Measurements from ENCODE around the gene ARID3B. TPM values are rescaled to one million over a fixed set of nuclear protein-coding genes. Genes with fewer than 3 reads are reported as not detected.
A peak's percentile ranks its signal among the peaks of the same experiment; 100 is the strongest.

The ARID3B gene
- polyA plus RNA-seq, 3 donors from 2014 or later: 3.2 to 17.3 (median 6.6) TPM

GRCh38 chr15:74605795-74606150 is 64.8 kb downstream of the ARID3B start:
- H3K36me3 Mint-ChIP-seq: no peaks in the 10 kb centered on the region
- peaks cover 0 to 5% (median 2%) of the 10 kb centered on the region in 3 donors for H3K27me3 Mint-ChIP-seq (ENCODE audit: low read depth in 3 of 3)
- DNase-seq: no peak
- no peak overlapping the region for H3K4me3 Mint-ChIP-seq
- H3K9me3 Mint-ChIP-seq: no peaks in the 10 kb centered on the region
- H3K27ac Mint-ChIP-seq: no peak overlapping the region
- no peaks in the 10 kb centered on the region for H3K4me1 Mint-ChIP-seq

GRCh38 chr15:74608786-74609185 is 67.8 kb downstream of the ARID3B start:
- Mint-ChIP-seq H3K36me3 (no peaks in the 10 kb centered on the region), H3K27me3 (ENCODE audit: low read depth in 3 of 3) (peaks cover 0 to 6% (median 5%) of the 10 kb centered on the region in 3 donors), H3K4me3 (no peak overlapping the region), H3K4me1 (no peaks in the 10 kb centered on the region), H3K27ac (no peak overlapping the region), H3K9me3 (no peaks in the 10 kb centered on the region)
- DNase-seq: no peak

DNA sequence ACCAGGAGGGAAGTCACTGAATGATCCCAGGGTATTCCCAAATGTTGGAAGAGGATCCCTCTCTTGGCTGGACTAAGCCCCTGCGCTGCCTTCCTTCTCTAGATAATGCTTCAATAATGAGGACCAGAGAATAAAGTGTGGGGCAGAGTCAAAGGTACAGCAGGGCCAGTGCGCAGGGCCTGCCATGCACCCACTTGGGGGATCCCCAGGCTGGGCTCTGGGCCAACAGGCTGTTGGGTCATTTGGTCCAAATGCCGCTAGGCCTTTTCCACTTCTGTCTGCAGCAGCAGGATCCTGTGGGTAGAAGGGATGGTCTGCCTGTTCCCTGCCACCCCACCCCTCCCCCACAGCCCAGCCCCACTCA is 68.9 kb downstream of the ARID3B start:
- no peaks in the 10 kb centered on the region for H3K9me3 Mint-ChIP-seq
- peaks cover 2 to 10% (median 5%) of the 10 kb centered on the region in 3 donors for H3K27me3 Mint-ChIP-seq (ENCODE audit: low read depth in 3 of 3)
- H3K36me3 Mint-ChIP-seq: no peaks in the 10 kb centered on the region
- DNase-seq: no peak
- H3K4me1 Mint-ChIP-seq: peaks cover 0 to 2% of the 10 kb centered on the region in 2 donors
- no peak overlapping the region for H3K4me3 Mint-ChIP-seq
- no peak overlapping the region for H3K27ac Mint-ChIP-seq

DNA sequence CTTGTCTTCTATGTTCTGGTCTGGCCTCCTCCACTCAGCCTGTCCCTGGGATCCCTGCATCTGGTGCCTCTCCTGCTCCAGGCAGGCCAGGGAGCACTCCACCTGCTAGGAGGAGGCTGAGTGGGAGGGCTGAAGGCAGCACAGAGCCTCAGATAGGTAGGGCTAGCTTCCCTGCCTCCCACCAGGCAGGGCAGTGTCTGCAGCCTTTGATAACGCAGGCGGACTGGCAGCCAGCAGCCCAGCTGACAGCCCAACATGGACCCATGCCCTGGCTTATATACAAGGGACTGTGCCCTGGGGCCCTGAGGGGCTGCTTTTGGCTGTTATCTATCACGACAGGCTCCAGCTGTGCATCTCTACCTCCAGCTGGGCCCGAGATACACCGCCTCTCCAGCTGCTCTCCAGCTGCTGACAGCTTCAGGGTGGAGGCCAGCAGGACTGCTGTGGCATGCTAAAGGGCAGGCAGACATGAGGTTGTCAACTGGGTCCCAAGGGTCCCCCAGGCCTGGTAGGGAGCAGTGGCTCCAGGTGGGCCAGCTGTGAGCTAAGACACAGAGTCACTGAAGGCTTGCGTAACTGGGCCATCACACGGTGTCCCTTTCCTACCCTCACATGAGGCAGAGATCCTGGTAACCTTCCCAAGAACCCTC is 69.4 kb downstream of the ARID3B start:
- H3K36me3 Mint-ChIP-seq: no peaks in the 10 kb centered on the region
- no peak overlapping the region for H3K4me3 Mint-ChIP-seq
- peaks cover 0 to 2% of the 10 kb centered on the region in 2 donors for H3K4me1 Mint-ChIP-seq
- peaks cover 3 to 12% (median 8%) of the 10 kb centered on the region in 3 donors for H3K27me3 Mint-ChIP-seq (ENCODE audit: low read depth in 3 of 3)
- H3K27ac Mint-ChIP-seq: no peak overlapping the region
- no peaks in the 10 kb centered on the region for H3K9me3 Mint-ChIP-seq
- no peak for DNase-seq

DNA sequence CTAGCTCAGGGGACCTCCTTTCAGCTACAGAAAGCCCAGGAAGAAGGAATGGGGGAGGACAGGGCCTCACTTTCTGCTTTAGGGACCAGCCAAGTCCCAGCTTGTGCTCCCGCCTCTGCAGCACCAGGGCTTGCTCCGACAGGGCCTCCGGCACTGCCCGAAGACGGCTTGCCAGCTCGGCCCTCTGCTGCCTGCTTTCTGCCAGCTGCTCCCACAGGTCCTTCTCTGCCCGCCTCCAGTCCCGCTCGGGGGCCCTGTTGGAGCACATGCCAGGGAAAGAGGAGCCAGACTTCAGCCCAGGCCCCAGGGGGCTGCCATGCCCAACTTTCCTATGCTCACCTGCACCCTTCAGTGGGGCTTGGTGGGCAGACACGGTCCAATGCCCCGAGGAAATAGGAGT is 70.3 kb downstream of the ARID3B start:
- H3K27ac Mint-ChIP-seq: no peak overlapping the region
- no peak overlapping the region for H3K4me3 Mint-ChIP-seq
- no peaks in the 10 kb centered on the region for H3K9me3 Mint-ChIP-seq
- H3K27me3 Mint-ChIP-seq (ENCODE audit: low read depth in 3 of 3): peaks cover 3 to 18% (median 8%) of the 10 kb centered on the region in 3 donors
- no peaks in the 10 kb centered on the region for H3K36me3 Mint-ChIP-seq
- no peak for DNase-seq
- peaks cover 2 to 3% of the 10 kb centered on the region in 2 donors for H3K4me1 Mint-ChIP-seq

DNA sequence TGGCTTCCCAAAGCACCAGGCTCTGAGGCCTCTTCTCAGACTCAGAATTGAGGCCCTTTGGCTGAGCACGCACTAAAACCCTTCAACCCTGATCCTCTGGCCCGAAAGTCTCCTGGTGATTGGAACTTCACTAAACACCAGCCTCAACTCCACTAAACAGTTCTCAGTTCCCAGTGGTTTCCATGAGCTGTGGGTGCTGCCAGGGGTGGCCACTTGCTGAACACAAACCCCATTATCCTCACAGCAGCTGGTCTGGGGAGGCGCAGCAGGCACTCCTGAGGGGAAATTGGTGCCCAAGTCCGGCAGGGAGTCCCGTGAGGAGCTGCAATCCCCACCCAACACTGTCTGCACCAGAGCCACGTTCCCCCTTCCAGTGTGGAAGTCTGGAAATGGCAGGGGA is 70.8 kb downstream of the ARID3B start:
- Mint-ChIP-seq H3K36me3 (no peaks in the 10 kb centered on the region), H3K4me3 (no peak overlapping the region), H3K4me1 (peaks cover 7 to 8% of the 10 kb centered on the region in 2 donors), H3K27ac (no peak overlapping the region), H3K9me3 (no peaks in the 10 kb centered on the region), H3K27me3 (ENCODE audit: low read depth in 3 of 3) (peaks cover 3 to 19% (median 9%) of the 10 kb centered on the region in 3 donors)
- DNase-seq: no peak

GRCh38 chr15:74612677-74613076 is 71.7 kb downstream of the ARID3B start:
- Mint-ChIP-seq H3K27ac (peak overlapping the region in 5 of 6 donors; percentile 56 to 86 (median 70)), H3K36me3 (no peaks in the 10 kb centered on the region), H3K4me3 (peak overlapping the region; percentile 1 to 67 (median 62)), H3K27me3 (ENCODE audit: low read depth in 3 of 3) (peaks cover 3 to 19% (median 9%) of the 10 kb centered on the region in 3 donors), H3K9me3 (no peaks in the 10 kb centered on the region), H3K4me1 (peaks cover 15 to 17% of the 10 kb centered on the region in 2 donors)
- DNase-seq: no peak

- H3K27ac Mint-ChIP-seq: peak overlapping the region; percentile 56 to 86 (median 76)
- DNase-seq: no peak
- H3K9me3 Mint-ChIP-seq: no peaks in the 10 kb centered on the region
- no peaks in the 10 kb centered on the region for H3K36me3 Mint-ChIP-seq
- H3K4me1 Mint-ChIP-seq: peaks cover 22 to 23% of the 10 kb centered on the region in 2 donors
- peaks cover 3 to 17% (median 9%) of the 10 kb centered on the region in 3 donors for H3K27me3 Mint-ChIP-seq (ENCODE audit: low read depth in 3 of 3)
- H3K4me3 Mint-ChIP-seq: peak overlapping the region; percentile 11 to 95 (median 65)
These were observed 72.3 kb downstream of the ARID3B start for GRCh38 chr15:74613089-74613952.

DNA sequence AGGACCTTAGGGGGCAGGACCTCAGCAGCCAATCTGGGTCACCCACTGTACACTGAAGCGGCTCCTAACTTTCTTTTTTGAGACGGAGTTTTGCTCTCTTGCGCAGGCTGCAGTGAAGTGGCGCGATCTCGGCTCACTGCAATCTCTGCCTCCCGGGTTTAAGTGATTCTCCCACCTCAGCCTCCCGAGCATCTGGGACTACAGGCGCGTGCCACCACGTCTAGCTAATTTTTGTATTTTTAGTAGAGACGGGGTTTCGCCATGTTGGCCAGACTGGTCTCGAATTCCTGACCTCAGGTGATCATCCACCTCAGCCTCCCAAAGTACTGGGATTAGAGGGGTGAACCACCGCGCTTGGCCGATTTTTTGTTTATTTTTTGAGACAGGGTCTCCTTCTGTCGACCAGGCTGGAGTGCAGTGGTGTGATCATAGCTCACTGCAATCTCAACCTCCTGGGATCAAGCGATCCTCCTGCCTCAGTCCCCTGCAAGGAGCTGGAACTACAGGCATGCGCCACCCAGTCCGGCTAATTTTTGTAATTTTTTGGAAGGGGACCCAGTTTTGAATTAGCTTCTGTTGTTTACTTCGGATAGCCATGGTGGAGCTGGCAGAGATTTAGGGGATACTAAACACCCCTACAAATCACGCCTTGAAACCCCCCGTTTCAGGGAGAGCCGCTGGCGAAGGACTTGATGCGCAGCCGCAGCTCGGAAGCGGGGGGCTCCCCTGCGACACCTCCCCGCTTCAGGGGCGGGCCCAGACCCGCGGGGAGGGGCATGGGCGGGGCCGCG is 73.1 kb downstream of the ARID3B start:
- Mint-ChIP-seq H3K27me3 (ENCODE audit: low read depth in 3 of 3) (peaks cover 3 to 19% (median 12%) of the 10 kb centered on the region in 3 donors), H3K4me1 (peaks cover 30 to 31% of the 10 kb centered on the region in 2 donors), H3K9me3 (no peaks in the 10 kb centered on the region), H3K4me3 (peak overlapping the region; percentile 65 to 95 (median 68)), H3K27ac (peak overlapping the region; percentile 48 to 95 (median 79)), H3K36me3 (no peaks in the 10 kb centered on the region)
- DNase-seq: no peak

DNA sequence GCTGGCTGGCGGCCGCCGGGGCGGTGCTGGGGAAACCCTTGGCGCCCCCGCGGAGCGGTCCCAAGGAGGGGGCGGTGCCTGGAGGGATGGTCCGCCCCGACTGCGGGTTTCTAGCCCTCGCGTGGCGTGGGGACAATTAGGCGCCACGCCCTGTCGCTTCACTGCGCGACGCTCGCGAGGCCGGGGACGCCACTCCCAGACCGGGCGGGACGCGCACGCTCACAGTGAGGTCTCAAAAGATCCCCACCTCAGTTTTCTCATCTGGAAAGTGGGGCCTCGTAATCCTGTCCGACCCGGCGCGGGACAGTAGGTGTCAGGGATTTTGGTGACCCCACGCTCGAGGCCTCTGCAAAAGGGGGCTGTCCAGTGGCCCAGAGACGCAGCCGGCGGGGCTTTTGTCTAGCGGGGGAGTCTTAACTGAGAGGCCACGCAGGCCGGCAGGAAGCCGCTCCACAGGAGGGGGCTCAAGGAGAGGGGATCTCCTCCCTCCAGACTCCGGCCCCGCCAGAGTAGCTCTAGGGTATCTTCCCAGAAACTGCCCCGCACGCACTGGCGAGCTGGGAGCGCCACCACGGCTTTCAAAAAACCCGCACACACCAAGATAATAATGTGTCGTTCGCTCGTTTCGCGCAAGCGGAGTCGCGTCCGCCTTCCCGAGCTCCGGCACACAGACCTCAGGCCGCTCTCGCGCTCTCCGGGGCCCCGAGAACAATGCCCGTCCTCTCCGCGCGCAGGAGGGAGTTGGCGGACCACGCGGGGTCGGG is 73.9 kb downstream of the ARID3B start:
- peaks cover 38 to 39% of the 10 kb centered on the region in 2 donors for H3K4me1 Mint-ChIP-seq
- H3K36me3 Mint-ChIP-seq: peaks cover 0 to 4% (median 0%) of the 10 kb centered on the region in 3 donors
- peak; percentile 94 to 95 (median 94) for DNase-seq
- H3K9me3 Mint-ChIP-seq: no peaks in the 10 kb centered on the region
- peak overlapping the region; percentile 92 to 95 (median 93) for H3K4me3 Mint-ChIP-seq
- H3K27me3 Mint-ChIP-seq (ENCODE audit: low read depth in 3 of 3): peaks cover 3 to 22% (median 11%) of the 10 kb centered on the region in 3 donors
- H3K27ac Mint-ChIP-seq: peak overlapping the region; percentile 95 to 99 (median 96)

DNA sequence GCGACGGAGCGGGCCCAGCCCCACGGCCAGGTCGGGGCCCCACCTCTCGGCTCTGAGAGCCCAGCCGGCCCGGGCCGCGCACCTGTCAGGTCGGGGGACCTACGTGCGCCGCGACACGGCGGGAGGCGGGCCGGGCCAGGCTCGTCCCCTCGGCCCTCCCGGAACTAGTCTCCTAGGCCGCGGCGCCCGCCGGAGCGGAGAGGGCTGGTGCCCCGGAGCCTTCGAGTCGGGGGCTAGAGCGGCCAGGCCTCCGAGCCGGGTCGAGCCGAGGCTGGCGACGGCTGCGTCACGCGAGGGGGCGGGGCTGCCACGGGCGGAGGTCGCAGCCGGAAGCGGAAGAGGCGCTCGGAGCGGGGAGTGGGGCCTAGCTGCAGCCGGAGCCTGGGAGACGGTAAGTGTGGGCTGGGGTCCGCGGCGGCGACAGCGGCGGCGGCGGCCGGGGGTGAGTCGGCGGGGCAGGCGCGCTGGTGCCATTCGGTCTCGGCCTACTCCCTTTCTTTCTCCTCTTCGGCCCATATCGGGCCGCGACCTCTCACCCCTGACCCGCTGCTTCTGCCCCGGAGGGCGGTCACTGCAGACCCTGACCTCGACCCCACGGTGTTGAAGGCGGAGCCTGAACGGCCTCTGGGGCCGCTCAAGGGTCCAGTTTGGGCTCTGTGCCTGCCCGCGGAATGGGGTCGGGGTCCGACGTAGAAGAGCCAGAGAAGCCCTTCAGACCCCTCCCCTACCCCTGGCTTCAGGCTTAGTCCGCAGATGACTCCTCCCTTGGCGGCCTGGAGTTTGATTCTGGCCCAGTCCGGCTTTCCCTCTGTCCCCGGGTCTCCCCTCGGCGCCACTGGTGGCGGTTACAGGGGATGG is 74.7 kb downstream of the ARID3B start, which contains the start of gene CLK3:
Gene CLK3 (plus strand): TSS at position 329 of the 858 bp plus-strand sequence. CDS start 3,361 bp downstream, outside the sequence.
- Mint-ChIP-seq H3K4me3 (peak within 1 kb of the TSS; percentile 92 to 95 (median 93)), H3K4me1 (peaks cover 46% of the 10 kb centered on the region in 2 donors), H3K36me3 (peaks cover 0 to 9% (median 0%) of the 10 kb centered on the region in 3 donors), H3K27ac (peak within 1 kb of the TSS; percentile 95 to 99 (median 96)), H3K27me3 (ENCODE audit: low read depth in 3 of 3) (peaks cover 3 to 22% (median 12%) of the 10 kb centered on the region in 3 donors), H3K9me3 (no peaks in the 10 kb centered on the region)
- peak; percentile 95 to 97 (median 96) for DNase-seq

DNA sequence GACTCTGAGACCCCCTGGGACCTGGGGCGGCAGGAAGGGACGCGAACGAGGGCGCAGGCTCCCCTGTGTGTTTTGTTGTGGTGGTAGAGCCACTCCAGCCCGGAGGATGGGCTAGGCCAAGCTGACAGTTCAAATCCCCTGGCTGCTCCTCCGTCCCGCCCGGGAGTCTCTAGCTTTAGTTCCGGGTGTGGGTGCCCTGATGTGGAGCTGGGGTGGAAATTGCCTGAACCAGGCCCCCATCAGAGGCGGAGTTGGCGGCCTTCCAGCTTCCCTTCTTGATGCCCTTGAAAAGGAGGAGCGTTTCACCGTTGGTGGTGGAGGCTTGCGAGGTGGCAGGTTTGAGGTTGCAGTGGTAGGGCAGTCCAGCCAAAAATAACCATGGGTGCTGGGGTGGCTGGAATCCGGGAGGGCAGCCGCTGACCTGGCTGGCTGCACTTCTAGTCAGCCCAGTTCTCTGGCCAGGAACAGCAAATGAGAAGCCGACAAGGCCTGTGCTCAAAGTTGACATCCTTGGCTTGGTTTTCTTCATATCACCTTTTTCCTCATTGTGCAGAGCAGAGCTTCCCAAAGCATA is 75.4 kb downstream of the ARID3B start:
- peaks cover 5 to 15% (median 5%) of the 10 kb centered on the region in 3 donors for H3K36me3 Mint-ChIP-seq
- peak overlapping the region; percentile 84 to 99 (median 96) for H3K27ac Mint-ChIP-seq
- DNase-seq: peak; percentile 55 to 64 (median 61)
- peaks cover 53% of the 10 kb centered on the region in 2 donors for H3K4me1 Mint-ChIP-seq
- H3K27me3 Mint-ChIP-seq (ENCODE audit: low read depth in 3 of 3): peaks cover 3 to 22% (median 18%) of the 10 kb centered on the region in 3 donors
- H3K4me3 Mint-ChIP-seq: peak overlapping the region; percentile 92 to 95 (median 93)
- H3K9me3 Mint-ChIP-seq: no peaks in the 10 kb centered on the region
